H1 (cell line): Measurements from ENCODE around the gene DSCAM.

Experiments
- ATF3 ChIP-seq: IDR thresholded peaks from 2 replicates; pipeline ENCODE4 v1.6.1; 2011; ENCODE audit warnings: low read depth, mild to moderate bottlenecking, low read length; ENCODE audit not compliant: insufficient read depth
- CTCF ChIP-seq, 3 experiments: IDR thresholded peaks; 1 replicate in 2 of 3; 2 replicates in 1 of 3; pipeline versions ENCODE4 v1.5.1 to v1.6.1; 2011; ENCODE audit warnings: low read length in 3 of 3, mild to moderate bottlenecking in 3 of 3, inconsistent platforms in 2 of 3, low read depth in 1 of 3, moderate library complexity in 1 of 3; ENCODE audit not compliant: insufficient read depth in 1 of 3; ENCODE audit errors: control extremely low read depth in 1 of 3
- EGR1 ChIP-seq: IDR thresholded peaks from 2 replicates; pipeline ENCODE4 v1.6.1; 2011; ENCODE audit warnings: low read depth, low read length, borderline replicate concordance
- EZH2 ChIP-seq: fragments of 200-600 bp; sonication (generic); IDR thresholded peaks from 2 replicates; pipeline ENCODE4 v1.7.1; 2012; ENCODE audit warnings: low read depth, mild to moderate bottlenecking, moderate library complexity, low read length, inconsistent platforms; ENCODE audit not compliant: severe bottlenecking
- JUN ChIP-seq: IDR thresholded peaks from 2 replicates; pipeline ENCODE4 v1.6.1; 2011; ENCODE audit warnings: low read depth, mild to moderate bottlenecking, improper control_type of control experiment, low read length
- KDM1A ChIP-seq: fragments of 200-600, 300-600 bp; sonication (generic); IDR thresholded peaks from 2 replicates; pipeline ENCODE4 v1.7.1; 2016; ENCODE audit warnings: mild to moderate bottlenecking, low read length, borderline replicate concordance
- KDM4A ChIP-seq: IDR thresholded peaks from one replicate; pipeline ENCODE4 v1.7.1; 2012; ENCODE audit warnings: low read depth, mild to moderate bottlenecking, moderate library complexity, low read length, inconsistent platforms; ENCODE audit not compliant: severe bottlenecking
- MAX ChIP-seq: IDR thresholded peaks from 2 replicates; pipeline ENCODE4 v1.6.1; 2012; ENCODE audit warnings: inconsistent platforms
- POLR2A ChIP-seq, 2 experiments: IDR thresholded peaks; 1 replicate in 1 of 2; 2 replicates in 1 of 2; pipeline ENCODE4 v1.6.1; 2011; ENCODE audit warnings: low read depth in 2 of 2, low read length in 2 of 2, mild to moderate bottlenecking in 2 of 2; ENCODE audit errors: control extremely low read depth in 1 of 2
- POLR2AphosphoS5 ChIP-seq: IDR thresholded peaks from 2 replicates; pipeline ENCODE4 v1.6.1; 2011; ENCODE audit warnings: low read depth, low read length
- RAD21 ChIP-seq, 2 experiments: IDR thresholded peaks in 1 of 2; conservative IDR thresholded peaks in 1 of 2; 2 replicates each; pipeline ENCODE4 v1.6.1; 2011; ENCODE audit warnings: low read depth in 2 of 2, low read length in 2 of 2, improper control_type of control experiment in 1 of 2, inconsistent platforms in 1 of 2, mild to moderate bottlenecking in 1 of 2, moderate library complexity in 1 of 2
- RNF2 ChIP-seq: fragments of 200-900, 300-1000 bp; sonication (generic); IDR thresholded peaks from 2 replicates; pipeline ENCODE4 v1.7.1; 2016; ENCODE audit warnings: borderline replicate concordance, low read depth, mild to moderate bottlenecking, antibody characterized with exemption, low read length; ENCODE audit not compliant: poor library complexity, severe bottlenecking; ENCODE audit errors: missing control alignments
- RXRA ChIP-seq: IDR thresholded peaks from 2 replicates; pipeline ENCODE4 v1.6.1; 2011; ENCODE audit warnings: low read depth, mild to moderate bottlenecking, low read length, moderate library complexity; ENCODE audit not compliant: insufficient read depth
- SRF ChIP-seq: IDR thresholded peaks from 2 replicates; pipeline ENCODE4 v1.6.1; 2011; ENCODE audit warnings: mild to moderate bottlenecking, low read depth, low read length, moderate library complexity

- no peak for TF ChIP-seq POLR2A (IDR thresholded peaks at IDR 0.05; ENCODE audit: control extremely low read depth in 1 of 2, low read depth in 2 of 2, low read length in 2 of 2)
- TF ChIP-seq RAD21 (IDR thresholded peaks at IDR 0.05 in 1 of 2, conservative IDR thresholded peaks at IDR 0.05 in 1 of 2; ENCODE audit: low read depth in 2 of 2, low read length in 2 of 2), result no peak
- TF ChIP-seq CTCF (IDR thresholded peaks at IDR 0.05; ENCODE audit: control extremely low read depth in 1 of 3, insufficient read depth in 1 of 3, low read depth in 1 of 3, low read length in 3 of 3), result no peak
- no peak for TF ChIP-seq RNF2
- no peak for TF ChIP-seq JUN
- no peak for TF ChIP-seq RXRA
- no peak for TF ChIP-seq POLR2AphosphoS5
- TF ChIP-seq KDM4A, result no peak
- no peak for TF ChIP-seq ATF3
- no peak for TF ChIP-seq EZH2
- no peak for TF ChIP-seq EGR1
- no peak for TF ChIP-seq MAX
- TF ChIP-seq KDM1A, result no peak
- TF ChIP-seq SRF, result no peak
Measured at GRCh38 chr21:40646651-40647050, 200.3 kb downstream of the DSCAM start.
